Daoy (cell line): ENCODE measurements around the gene ART4. TPM values are rescaled to one million over a fixed set of nuclear protein-coding genes. Genes with fewer than 3 reads are reported as not detected.

Experiments used
- DNase-seq: peaks from one replicate; pipeline ENCODE4 v3.0.0-alpha.2; 2015; ENCODE audit warnings: low read depth
- total RNA-seq: library from RNA; depleted of rRNA; stranded (reverse); fragments of >200 nt; shearing (Covaris generic); gene quantifications from 2 replicates; pipeline ENCODE4 v1.2.3, GENCODE V29; 2014; rRNA removed

Gene ART4, protein sequence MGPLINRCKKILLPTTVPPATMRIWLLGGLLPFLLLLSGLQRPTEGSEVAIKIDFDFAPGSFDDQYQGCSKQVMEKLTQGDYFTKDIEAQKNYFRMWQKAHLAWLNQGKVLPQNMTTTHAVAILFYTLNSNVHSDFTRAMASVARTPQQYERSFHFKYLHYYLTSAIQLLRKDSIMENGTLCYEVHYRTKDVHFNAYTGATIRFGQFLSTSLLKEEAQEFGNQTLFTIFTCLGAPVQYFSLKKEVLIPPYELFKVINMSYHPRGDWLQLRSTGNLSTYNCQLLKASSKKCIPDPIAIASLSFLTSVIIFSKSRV
- total RNA-seq, result not detected in 2 replicates

DNA sequence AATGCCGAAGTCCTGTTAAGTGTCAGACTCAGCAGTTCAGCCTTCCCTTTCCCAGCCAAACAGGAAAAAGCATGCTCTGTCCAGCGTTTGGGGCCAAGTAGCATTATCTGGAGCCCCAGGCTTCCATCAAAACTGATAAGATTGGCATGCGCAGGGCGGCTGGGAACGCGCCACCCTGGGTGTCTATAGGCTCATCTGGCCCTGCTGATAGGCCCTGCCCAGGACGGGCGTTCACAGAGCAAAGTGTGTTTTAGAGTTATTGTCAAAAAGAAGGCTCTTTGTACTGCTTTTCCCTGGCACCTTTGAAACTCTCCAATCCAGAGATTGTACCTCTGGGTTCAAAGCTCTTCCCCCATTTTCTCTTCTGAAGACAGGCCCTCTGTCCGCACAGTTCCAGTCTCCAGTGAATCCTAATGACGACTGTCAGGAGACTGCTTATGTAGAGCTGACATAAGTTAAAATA lies at the start of gene ART4:
TSS of gene ART4 (minus strand) at position 102 of the 463 bp plus-strand sequence. CDS start 413 bp downstream, outside the sequence.
- DNase-seq, result no peak

DNA sequence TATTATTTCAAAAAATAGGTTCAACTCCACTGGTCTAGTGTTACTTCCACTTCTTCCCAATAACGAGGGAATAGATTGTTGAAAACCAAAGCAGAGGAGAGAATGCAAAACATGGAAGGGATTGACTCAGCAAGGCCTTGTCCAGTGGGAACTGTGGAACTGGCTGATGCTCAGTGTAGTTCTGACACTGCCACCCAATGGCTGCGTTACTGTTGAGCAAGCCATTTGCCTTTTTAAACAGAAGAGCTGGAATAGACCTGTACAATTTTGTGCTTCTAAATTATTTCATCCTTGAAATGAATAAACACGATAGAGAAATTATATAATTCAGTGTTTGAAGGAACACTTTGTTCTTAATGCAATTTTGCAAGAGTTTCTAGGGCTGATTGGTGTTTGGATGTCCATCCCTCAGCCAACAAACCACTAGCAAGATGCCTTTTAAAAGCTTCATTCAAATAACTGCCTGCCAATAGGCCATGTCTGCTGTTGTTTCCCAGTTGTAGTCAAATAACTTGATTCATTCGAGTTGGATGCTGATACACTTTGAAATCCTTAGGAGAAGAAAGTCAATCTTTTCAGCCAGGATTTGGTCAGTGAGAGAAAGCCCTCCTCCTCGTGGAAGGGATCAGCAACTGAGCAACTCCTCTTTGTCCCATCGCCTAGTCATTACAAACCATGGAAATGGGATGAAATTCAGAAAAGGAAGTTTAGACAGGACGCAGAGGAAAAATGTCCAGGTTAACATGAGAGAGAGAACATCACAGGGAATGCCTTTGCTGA lies 49.6 kb upstream of the ART4 start:
- DNase-seq, result peak; percentile 36

DNA sequence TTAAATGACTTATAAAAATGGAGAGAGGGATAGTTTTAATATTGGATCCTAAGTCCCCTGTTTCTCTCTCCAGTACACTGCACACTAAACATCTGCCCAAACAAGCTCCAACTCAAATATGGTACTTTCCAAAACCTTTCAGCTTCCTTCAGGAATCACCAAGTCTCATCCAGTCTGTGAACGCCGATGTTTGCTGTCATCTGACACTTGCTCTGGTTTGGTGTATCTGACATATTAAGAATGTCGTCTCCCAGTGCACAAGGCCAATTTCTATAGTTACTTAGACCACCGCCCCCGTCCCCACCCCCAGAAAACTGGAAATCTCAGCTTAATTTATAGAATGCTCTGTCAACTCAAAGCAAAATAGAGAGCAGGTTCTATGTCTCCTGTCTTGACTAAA lies 47.4 kb upstream of the ART4 start:
- no peak for DNase-seq

DNA sequence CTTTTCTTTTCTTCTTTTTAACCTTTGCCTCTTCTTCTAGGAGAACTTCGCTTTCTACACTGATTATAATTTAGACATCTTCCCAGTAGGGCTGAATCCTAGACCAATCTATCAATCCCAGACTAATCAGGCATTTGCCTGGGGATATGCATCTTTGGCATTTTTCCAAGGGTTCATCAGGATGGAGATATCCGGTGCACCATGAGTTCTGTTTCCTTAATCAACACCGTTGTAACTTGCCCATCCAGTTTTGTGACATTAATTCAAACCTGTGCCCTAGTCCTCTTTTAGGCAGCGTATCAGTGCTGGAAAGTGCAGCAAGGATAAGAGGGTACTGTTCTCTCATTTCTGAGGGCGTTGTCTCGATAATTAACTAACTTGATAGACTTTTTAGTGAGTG lies 42.9 kb upstream of the ART4 start:
- DNase-seq, result no peak

DNA sequence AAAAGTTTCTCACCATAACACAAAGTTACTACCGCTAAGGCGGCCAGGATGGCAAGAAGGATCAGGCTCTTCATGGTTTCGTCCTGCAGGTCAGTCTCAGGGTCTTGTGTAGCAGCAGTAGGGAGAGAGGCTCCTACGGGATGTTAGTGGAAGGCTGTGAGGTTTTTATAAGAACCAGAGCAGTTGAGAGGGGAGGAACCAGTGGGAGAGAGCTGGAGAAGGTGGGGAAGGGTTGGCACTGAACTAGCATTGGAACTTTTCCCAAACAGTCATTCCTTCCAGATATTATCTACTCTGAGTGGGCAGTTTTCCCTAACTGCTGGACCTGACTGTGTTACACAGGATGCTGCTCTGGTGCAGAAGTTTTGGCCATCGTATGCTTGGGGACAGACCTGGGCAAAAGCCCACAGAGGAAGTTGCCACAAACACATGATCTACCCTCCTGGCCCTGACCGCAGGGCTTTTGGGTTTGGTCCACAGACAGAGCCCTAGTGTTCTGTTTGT lies 42.4 kb upstream of the ART4 start, which contains the start of gene MGP:
TSS of gene MGP (minus strand) at position 137 of the 504 bp plus-strand sequence. CDS start at position 74, 63 bp downstream.
- peak; percentile 74 for DNase-seq

DNA sequence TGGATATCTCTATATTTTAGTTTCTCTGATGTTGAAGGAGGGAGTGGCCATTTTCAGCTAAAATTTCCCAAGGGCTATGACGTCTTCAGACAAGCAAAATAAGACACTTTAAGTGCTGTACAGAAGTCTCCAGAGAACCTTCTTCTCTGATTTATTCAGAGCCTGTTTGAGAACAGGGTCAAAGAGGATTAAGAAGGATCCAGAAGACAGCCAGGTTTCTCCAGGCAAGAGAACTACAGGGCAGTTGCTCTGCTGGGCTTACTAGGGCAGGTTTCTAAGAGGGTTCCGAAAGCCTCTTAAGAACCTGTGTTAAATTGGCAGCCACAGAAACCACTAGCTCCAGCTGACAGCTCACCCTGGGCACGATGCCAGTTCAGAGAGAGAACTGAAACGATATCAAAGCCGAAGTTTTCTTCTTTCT lies 41.1 kb upstream of the ART4 start:
- peak; percentile 92 for DNase-seq

DNA sequence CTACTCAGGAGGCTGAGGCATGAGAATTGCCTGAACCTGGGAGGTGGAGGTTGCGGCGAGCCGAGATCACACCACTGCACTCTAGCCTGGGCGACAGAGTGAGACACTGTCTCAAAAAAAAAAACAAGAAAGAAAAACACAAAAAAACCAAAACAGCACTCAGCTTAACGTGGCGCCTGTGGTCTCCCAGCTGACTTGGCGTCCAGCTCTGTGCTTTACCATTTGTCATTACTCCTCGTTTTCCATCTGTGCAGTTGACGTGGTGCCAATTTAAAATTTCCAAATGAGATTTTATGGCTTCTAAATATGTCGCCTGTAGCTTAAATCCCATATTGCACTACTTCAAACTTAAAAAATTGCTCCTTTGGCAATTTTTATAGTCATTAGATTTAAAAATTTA lies 40.4 kb upstream of the ART4 start:
- no peak for DNase-seq

DNA sequence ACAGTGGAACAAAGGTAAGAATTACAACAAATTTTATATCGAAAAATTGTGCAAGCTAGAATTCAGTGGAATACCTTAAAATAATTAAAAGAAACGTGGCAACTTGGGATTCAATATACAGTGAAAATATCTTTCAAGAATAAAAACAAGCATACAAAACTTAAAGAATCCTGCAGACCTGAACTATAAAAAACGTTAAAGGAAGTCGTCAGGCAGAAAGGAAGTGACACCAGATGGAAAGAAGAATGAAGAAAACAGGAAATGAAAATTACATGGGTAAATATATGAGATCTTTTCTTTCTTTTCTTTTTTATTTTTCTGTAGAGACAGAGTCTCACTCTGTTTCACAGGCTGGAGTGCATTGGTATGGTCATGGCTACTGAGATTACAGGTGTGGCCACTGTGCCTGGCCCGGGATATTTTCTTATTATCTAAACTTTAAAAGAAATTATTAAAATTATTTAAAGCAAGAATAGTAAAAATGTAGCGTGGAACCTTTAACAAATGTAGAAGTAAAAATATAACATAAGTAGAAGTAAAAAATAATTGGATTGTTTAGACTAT lies 37.6 kb upstream of the ART4 start:
- DNase-seq, result no peak

DNA sequence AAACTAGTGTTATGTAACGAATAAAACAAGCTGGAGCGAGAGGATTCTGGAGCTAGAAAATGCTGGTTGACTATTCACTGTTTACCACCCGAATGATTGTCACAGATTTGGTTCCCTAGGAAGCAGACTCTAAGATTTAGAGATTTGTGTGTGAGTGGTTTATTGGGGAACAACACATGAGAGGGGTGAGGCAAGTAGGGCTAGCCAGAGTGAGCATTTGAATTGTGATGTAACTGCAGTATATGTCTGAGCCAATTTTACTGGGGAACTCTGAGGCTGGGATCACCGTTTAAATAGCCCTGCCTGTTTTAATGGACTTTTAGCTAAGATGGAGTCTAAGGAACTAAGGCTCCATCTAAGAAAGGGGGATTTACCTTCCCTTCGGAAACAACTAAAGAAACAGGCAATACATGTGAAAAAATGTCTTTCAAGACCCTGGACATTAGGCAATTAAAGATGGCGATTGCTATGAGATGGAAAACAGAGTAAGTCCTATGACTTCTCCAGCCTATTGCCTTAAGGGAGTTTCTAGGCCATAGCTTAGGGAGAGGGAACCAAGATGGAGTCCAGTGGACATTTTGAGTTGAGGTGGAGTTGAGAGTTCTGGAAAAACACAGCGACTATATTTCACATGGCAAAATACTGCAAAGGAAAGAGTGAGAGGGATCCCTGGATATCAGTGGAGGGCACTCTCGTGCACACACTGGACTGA lies 36.1 kb upstream of the ART4 start:
- no peak for DNase-seq

DNA sequence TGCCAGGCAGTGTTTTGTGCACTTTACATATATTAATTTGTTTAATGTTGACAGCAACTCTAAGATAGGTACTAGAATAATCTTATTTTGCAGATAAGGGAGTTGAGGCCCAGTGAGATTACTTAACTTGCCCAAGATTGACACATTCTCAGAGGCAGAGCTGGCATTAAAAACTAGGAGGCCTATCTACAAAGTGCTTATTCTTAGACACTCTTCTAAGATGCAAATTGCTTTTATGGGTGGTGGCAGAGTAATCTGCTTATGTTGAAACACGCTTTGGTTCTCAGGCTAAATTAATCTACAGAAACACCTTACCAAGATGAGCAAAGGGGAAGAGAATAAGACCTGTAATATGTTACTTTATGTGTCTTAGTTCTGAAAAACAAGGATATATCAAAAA lies 35.2 kb upstream of the ART4 start:
- DNase-seq, result no peak

DNA sequence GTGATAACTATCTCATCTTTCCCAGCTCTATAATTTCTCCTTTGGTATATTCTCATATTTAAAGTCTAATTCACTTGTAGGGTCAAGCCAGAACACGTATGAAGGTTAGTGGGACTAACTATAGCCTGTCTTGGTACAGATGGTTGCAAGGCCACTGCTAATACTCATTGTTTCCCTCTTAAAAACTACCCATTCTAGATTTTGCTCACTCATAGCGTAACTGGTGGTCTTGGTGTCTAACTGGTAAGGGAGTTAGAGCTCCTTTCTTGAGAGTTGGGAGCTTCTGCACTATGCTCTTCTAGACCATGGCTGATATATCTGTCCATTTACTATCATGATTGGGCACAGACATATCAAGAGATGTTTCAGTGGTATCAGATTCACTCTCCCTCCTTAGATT lies 33.5 kb upstream of the ART4 start:
- no peak for DNase-seq

DNA sequence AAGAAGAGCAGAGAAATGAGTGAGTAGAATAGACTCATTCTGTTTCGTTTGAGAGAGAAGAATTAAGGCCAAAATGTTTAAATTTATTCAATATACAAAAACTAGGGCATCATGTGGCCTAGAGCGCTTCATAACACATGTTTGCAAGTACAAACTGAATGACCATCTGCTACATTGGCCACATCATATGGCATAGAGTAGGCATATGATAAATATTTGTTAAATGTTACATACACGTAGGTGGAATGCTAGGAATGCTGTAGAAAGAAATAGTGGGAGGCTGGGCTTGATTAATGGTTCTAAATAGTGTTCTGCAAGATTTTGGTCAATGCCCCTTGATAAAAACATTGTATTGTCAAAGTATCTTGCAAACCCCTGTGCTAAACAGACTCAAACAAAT lies 31.6 kb upstream of the ART4 start:
- DNase-seq, result no peak

DNA sequence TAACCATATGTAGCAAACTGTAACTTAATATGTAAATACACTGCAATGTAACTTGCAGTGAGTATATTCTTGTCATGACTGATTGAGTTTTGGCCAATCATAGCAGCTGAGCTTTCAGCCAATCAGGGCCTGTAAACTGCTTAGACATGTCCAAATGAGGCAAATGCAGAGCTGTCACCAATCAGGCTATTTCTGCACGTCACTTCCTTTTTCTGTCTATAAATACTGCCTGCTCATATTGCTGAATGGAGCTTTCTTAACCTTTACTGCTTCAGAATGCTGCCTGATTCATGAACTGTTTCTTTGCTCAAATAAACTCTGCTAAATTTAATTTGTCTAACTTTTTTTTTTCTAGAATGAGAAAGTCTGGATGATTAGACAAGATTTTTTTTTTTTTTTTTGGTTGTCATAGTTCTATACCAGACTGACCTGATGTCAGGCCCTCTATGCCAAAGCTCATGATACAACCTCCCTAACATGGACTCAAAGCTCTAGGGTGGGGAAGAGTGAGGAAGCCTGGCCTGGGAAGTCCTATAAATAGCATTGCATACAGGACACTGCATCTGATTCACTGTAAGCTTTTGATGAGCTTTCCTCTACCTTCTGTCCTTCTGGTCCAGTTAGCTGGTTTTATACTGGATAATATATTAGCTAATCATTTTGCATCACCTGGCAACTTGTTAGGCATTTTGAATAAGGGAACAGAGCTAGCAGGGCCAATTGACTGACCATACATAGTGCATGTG lies 30.3 kb upstream of the ART4 start:
- no peak for DNase-seq

DNA sequence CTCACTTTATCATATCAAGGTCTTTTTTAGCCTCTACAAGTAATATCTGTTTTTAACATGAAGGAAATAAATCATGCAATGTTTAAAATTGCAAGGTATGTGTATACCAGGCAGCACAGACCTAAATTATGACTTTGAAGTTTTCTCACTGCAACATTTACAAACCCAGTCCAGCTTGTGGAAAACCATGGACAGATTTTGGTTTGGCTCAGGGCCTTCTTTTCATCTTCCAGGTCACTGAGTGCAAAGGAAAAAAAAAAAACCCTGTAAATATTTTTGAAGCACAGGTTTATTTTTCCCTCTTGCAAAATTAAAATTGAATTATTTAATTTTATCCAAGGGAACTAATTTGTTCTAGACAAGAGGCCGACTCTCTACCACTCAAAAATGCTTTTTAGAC lies 28.6 kb upstream of the ART4 start:
- DNase-seq, result no peak

DNA sequence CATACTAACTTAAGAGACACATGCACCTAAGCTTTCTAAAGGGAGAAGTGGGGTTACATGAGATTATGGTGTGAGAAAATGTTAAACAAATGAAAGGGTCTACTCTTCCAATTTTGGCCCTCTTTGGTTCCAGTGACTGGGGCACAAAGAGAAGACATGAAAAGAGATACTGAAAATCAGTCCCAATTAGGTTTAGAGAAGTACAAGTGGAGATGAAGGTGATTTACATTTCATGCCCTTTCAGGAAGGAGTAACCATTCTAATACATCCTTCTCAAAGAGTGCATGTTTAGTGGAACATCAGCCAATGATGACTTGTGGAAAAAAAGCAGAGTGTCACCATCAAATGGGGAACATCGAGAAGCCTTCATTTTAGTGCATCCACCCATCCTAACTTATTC lies 27.9 kb upstream of the ART4 start:
- DNase-seq, result no peak

DNA sequence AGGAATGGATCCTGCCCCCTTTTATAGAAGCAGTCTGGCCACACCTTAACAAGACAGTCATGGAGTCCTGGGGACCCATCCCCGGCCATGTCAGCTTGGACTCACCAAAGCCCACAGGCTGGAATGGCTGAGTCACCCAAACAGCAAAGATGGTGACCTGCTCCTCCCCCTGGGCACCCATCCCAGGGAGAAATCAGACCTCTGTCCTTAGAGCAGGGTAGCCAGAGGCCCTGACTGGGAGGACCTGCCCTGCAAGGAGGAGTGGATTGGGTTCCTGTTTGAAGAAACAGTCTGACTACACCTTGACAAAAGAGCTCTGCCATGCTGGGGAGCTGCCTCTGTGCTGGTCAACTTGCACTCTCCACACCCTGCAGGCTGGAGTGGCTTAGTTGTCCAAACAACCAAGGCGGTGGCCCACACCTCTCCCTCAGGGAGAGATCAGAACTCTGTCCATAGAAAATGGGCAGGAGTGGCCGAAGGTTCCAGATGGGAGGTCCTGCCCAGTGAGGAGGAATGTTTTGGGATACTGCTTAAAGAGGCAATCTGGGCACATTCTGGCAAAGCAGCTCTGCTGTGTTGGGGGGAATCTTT lies 25.7 kb upstream of the ART4 start:
- DNase-seq, result peak; percentile 27

DNA sequence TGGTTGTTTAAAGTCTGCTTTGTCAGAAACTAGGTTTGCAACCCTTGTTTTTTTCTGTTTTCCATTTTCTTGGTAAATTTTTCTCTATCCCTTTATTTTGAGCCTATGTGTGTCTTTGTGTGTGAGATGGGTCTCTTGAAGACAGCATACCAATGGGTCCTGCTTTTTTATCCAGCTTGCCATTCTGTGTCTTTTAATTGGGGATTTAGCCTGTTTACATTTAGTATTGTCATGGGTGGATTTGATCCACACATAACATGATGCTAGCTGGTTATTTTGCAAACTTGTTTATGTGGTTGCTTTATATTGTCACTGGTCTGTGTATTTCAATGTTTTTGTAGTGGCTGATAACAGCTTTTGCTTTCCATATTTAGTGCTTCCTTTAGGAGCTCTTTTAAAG lies 17.2 kb upstream of the ART4 start:
- no peak for DNase-seq

DNA sequence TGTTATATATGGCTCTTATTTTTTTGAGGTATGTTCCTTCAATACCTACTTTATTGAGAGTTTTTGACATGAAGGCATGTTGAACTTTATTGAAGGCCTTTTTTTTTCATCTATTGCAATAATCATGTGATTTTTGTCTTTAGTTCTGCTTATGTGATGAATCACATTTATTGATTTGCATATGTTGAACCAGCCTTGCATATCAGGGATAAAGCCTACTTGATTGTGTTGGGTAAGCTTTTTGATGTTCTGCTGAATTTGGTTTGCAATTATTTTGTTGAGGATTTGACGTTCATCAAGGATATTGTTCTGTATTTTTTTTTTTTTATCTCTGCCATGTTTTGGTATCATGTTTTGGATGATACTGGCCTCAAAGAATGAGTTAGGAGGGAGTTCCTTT lies 15.2 kb upstream of the ART4 start:
- DNase-seq, result no peak

DNA sequence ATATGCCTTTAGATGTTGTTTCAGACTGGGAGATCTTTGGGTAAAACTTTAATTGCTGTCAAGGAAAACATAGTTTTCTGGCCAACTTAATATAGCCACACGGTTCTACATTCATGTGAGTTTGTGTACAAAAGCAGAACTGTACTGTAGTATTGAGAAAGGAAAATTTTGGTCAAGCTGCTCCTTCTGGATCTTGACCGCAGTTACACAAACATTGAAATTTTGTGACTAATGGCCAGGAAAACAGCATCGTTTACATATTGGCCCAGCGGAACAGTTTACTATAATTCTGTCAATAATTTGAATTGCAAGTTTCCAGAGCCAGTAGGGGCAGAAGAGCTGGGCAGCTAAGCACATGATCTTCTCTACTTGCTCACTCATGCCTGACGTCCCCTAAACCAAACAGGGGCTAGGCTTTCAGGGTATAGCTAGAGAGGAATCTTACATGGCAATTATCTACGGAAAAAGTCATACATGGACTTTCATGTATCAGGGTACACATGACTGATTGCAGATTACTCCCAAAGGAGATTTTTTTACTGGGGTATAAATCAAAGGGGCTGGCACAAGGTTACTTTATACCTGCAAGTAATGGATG lies 11.4 kb upstream of the ART4 start:
- DNase-seq, result no peak

DNA sequence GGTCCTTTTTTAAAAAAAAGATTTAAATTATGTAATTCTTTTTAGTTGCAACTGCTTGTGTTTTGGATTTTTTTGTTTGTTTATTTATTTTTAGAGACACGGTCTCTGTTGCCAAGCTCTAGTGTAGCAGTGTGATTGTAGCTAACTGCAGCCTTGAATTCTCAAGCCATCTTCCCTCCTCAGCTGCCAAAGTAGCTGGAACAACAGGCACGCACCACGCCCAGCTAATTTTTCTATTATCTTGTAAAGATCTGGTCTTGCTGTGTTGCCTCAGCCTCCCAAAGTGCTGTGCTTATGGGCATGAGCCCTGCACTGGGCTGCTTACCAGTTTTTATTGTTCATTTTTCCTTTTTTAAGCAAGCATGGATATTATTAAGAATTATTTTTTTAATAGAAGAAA lies 10.6 kb upstream of the ART4 start:
- DNase-seq, result no peak
